ENCODE data around the gene BCDIN3D. TPM values are rescaled to one million over a fixed set of nuclear protein-coding genes. Genes with fewer than 3 reads are reported as not detected.

BCDIN3D gene
- total RNA-seq, 1 experiment from 2014 or later, result 5.8 TPM

DNA sequence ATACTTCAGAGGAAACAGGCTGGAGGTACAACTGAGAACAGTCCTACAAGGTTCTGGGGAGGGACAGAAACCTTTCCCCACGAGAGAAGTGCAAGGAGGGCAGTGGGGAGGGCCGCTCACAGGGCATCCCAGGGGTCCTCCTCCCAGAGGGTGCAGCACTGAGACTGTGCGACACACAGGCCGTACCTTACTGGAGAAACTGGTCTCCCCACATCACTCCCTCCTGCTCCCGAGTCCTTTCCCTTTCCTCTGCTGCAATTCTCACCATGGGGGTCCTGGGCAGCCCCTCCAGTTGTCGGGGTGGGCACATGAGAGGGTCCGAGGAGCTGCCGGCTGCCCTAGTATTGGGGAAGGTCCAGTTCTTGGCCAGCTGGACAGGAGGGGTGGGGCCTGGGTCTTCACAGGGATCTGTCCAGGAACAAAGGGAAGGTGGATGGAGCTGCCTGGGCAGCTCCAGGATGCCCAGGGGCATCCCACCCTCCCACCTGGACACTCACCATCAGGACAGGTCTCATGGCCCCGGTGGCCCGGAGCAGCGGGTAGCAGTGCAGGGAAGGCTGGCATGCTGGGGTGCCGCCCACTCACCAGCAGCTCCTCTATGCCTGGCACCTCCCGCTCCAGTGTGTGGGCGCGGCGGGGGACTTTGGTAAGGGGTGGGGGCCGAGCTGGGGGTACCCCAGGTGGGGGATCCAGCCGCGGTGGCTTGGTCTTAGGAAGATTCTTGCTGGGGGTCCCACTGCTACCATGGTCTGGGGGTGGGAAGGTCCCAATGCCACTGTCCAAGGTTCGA is 50.5 kb downstream of the BCDIN3D start:
- no peak overlapping the region for H3K9ac ChIP-seq (ENCODE audit: low read length)
- no peak for DNase-seq

DNA sequence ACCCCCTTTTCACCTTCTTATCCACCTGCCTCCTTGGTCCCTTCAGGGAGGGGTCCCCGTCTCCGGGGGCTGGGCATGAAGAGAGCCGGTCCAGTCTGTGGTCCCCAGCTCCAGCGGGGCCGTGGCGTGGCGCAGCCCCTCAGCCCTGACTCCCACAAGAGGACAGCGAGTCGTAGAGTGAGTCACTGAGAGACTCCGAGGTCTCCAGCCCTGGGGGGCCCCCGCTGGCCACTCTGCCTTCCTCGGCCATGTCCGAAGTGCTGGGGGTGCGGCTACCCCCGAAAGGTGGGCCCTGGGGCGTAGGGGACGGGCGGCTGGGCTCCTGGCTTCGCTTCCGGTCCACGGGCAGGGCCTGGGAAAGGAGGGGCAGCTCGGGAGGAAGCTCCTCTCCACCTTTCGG is 51.2 kb downstream of the BCDIN3D start:
- no peak overlapping the region for H3K4me2 ChIP-seq (ENCODE audit: low read depth, low read length, poor library complexity, severe bottlenecking)
- no peak overlapping the region for H2AFZ ChIP-seq (ENCODE audit: low read length)
- no peak overlapping the region for H3K9ac ChIP-seq (ENCODE audit: low read length)
- H3K27ac ChIP-seq (ENCODE audit: low read length), result no peak overlapping the region
- no peaks in the 10 kb centered on the region for H3K27me3 ChIP-seq (ENCODE audit: low read length)
- DNase-seq, result no peak
- H3K9me3 ChIP-seq (ENCODE audit: low read length), result peaks cover 4% of the 10 kb centered on the region
- H3K79me2 ChIP-seq (ENCODE audit: low read length), result no peaks in the 10 kb centered on the region
- H4K20me1 ChIP-seq (ENCODE audit: insufficient read depth, low read depth, low read length), result no peaks in the 10 kb centered on the region
- H3K4me1 ChIP-seq (ENCODE audit: low read length), result no peaks in the 10 kb centered on the region
- no peaks in the 10 kb centered on the region; the same call in 1 of the 2 replicates for H3K36me3 ChIP-seq (ENCODE audit: insufficient read depth, low read length)
- H3K4me3 ChIP-seq (ENCODE audit: low read length), result no peak overlapping the region
- no peaks in the 10 kb centered on the region for H3K9me2 ChIP-seq (replicated peaks; ENCODE audit: insufficient read depth, low read length)

More for the DNA sequence above, 50.5 kb downstream of the BCDIN3D start:
- Histone ChIP-seq H3K27ac (ENCODE audit: low read length) (no peak overlapping the region), H3K36me3 (ENCODE audit: insufficient read depth, low read length) (no peaks in the 10 kb centered on the region; the same call in 1 of the 2 replicates), H3K79me2 (ENCODE audit: low read length) (no peaks in the 10 kb centered on the region), H3K4me3 (ENCODE audit: low read length) (no peak overlapping the region), H3K4me1 (ENCODE audit: low read length) (no peaks in the 10 kb centered on the region), H2AFZ (ENCODE audit: low read length) (no peak overlapping the region), H3K9me2 (replicated peaks; ENCODE audit: insufficient read depth, low read length) (no peaks in the 10 kb centered on the region), H3K9me3 (ENCODE audit: low read length) (peaks cover 4% of the 10 kb centered on the region), H4K20me1 (ENCODE audit: insufficient read depth, low read depth, low read length) (no peaks in the 10 kb centered on the region), H3K4me2 (ENCODE audit: low read depth, low read length, poor library complexity, severe bottlenecking) (no peak overlapping the region), H3K27me3 (ENCODE audit: low read length) (no peaks in the 10 kb centered on the region)

DNA sequence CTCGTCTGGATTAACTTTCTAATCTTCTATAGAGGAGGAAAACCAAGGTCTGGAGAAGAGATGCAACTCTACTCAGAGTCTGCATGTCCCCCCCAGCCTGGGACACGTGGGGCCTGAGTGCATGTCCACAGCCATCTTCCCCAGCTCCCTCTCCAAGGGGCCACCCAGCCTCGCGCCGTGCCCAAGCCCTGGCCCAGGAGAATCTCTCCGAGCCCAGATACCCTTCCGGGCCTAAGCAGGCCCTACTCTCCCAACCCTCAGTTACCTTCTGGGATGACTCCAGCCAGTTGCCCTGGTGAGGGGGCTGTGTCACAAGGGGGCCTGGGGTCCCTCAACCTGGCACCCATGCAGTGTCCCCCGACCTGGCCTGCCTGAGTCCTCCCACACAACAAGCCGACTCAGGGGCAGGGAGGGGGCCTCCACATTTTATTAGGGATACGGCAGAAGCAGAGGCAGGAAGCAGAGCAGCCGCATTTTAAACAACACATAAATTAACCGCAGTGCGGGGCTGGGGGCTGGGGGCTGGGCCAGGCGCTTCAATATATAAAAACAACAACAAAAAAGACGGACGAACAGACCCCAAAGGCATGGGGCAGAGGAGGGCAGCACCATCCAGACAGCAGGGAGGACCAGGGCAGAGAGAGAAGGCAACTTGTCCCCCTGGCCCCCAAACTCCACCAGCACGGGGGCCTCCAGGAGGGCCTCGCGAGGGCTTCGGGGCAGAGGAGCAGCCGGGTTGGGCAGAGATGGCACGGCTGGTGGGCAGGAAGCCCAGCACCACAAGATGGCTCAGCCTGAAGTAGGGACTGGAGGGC is 52.0 kb downstream of the BCDIN3D start:
- no peak overlapping the region for H2AFZ ChIP-seq (ENCODE audit: low read length)
- H3K9me2 ChIP-seq (replicated peaks; ENCODE audit: insufficient read depth, low read length), result no peaks in the 10 kb centered on the region
- H3K4me2 ChIP-seq (ENCODE audit: low read depth, low read length, poor library complexity, severe bottlenecking), result no peak overlapping the region
- no peaks in the 10 kb centered on the region for H4K20me1 ChIP-seq (ENCODE audit: insufficient read depth, low read depth, low read length)
- H3K27ac ChIP-seq (ENCODE audit: low read length), result no peak overlapping the region
- no peak overlapping the region for H3K4me3 ChIP-seq (ENCODE audit: low read length)
- no peaks in the 10 kb centered on the region for H3K27me3 ChIP-seq (ENCODE audit: low read length)
- H3K79me2 ChIP-seq (ENCODE audit: low read length), result no peaks in the 10 kb centered on the region
- peaks cover 4% of the 10 kb centered on the region for H3K9me3 ChIP-seq (ENCODE audit: low read length)
- DNase-seq, result no peak
- H3K36me3 ChIP-seq (ENCODE audit: insufficient read depth, low read length), result no peaks in the 10 kb centered on the region; the same call in 1 of the 2 replicates
- no peaks in the 10 kb centered on the region for H3K4me1 ChIP-seq (ENCODE audit: low read length)
- no peak overlapping the region for H3K9ac ChIP-seq (ENCODE audit: low read length)

DNA sequence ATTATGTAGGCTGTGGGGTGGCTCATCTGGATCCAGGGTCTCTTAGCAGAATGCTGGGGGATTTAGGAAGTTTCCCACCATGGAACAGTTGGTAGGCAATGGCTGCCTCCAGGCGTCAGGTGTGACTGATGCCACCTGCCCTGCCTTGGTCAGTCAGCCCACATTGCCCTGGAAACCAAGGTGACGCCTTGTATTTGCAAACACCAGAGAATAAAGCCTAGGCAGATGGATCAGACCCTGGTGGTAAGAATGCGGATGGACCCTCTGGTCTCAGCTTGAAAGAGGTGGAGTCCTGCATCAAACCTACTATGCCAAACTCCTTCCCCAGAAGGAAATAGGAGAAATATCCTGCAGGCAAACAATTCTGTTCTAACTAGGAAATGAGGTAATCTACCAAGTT is 52.9 kb downstream of the BCDIN3D start:
- H3K27ac ChIP-seq (ENCODE audit: low read length), result no peak overlapping the region
- no peaks in the 10 kb centered on the region for H3K4me1 ChIP-seq (ENCODE audit: low read length)
- H3K9me3 ChIP-seq (ENCODE audit: low read length), result peaks cover 4% of the 10 kb centered on the region
- H3K4me3 ChIP-seq (ENCODE audit: low read length), result no peak overlapping the region
- H3K9me2 ChIP-seq (replicated peaks; ENCODE audit: insufficient read depth, low read length), result no peaks in the 10 kb centered on the region
- H3K36me3 ChIP-seq (ENCODE audit: insufficient read depth, low read length), result no peaks in the 10 kb centered on the region; the same call in 1 of the 2 replicates
- H3K4me2 ChIP-seq (ENCODE audit: low read depth, low read length, poor library complexity, severe bottlenecking), result no peak overlapping the region
- no peak for DNase-seq
- H3K9ac ChIP-seq (ENCODE audit: low read length), result no peak overlapping the region
- H4K20me1 ChIP-seq (ENCODE audit: insufficient read depth, low read depth, low read length), result no peaks in the 10 kb centered on the region
- no peak overlapping the region for H2AFZ ChIP-seq (ENCODE audit: low read length)
- no peaks in the 10 kb centered on the region for H3K79me2 ChIP-seq (ENCODE audit: low read length)
- H3K27me3 ChIP-seq (ENCODE audit: low read length), result no peaks in the 10 kb centered on the region

DNA sequence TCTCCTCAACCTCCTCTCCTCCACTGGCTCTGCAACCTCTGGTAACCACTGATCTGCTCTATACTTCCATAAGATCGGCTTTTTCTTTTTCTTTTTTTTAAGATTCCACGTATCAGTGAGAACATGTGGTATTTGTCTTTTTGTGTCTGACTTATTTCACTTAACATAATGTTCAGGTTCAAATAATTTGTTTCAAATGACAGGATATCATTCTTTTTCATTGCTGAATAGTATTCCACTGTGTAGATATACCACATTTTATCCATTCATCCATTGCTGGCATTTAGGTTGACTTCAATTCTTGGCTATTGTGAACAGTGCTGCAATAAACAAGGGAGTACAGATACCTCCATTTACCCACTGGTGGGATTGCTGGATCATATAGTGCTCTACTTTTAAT is 55.2 kb downstream of the BCDIN3D start:
- Histone ChIP-seq H3K4me2 (ENCODE audit: low read depth, low read length, poor library complexity, severe bottlenecking) (no peak overlapping the region), H3K36me3 (ENCODE audit: insufficient read depth, low read length) (no peaks in the 10 kb centered on the region; the same call in 1 of the 2 replicates), H4K20me1 (ENCODE audit: insufficient read depth, low read depth, low read length) (no peaks in the 10 kb centered on the region), H3K27ac (ENCODE audit: low read length) (no peak overlapping the region), H3K9ac (ENCODE audit: low read length) (no peak overlapping the region), H3K27me3 (ENCODE audit: low read length) (no peaks in the 10 kb centered on the region), H2AFZ (ENCODE audit: low read length) (no peak overlapping the region), H3K4me3 (ENCODE audit: low read length) (no peak overlapping the region), H3K9me3 (ENCODE audit: low read length) (peaks cover 4% of the 10 kb centered on the region), H3K9me2 (replicated peaks; ENCODE audit: insufficient read depth, low read length) (no peaks in the 10 kb centered on the region), H3K4me1 (ENCODE audit: low read length) (no peaks in the 10 kb centered on the region), H3K79me2 (ENCODE audit: low read length) (no peaks in the 10 kb centered on the region)
- DNase-seq, result no peak

Other genes with a start within 250 kb of the BCDIN3D start
- 1.1 TPM in 1 of 2 replicates, not detected in the other for gene FAM186B, start 237.5 kb downstream of the BCDIN3D start, total RNA-seq (2014; rRNA removed; shearing (Covaris generic); ENCODE audit: low replicate concordance)
- gene PRPF40B, start 219.5 kb downstream of the BCDIN3D start, total RNA-seq (2014; rRNA removed; shearing (Covaris generic); ENCODE audit: low replicate concordance), result 5.0 and 14.1 TPM in 2 replicates
- gene FMNL3, start 135.7 kb downstream of the BCDIN3D start, total RNA-seq (2014; rRNA removed; shearing (Covaris generic); ENCODE audit: low replicate concordance), result 6.7 and 11.4 TPM in 2 replicates
- 180 and 386 TPM in 2 replicates for gene TMBIM6, start 101.5 kb downstream of the BCDIN3D start, total RNA-seq (2014; rRNA removed; shearing (Covaris generic); ENCODE audit: low replicate concordance)
- 17.3 and 25.2 TPM in 2 replicates for gene NCKAP5L, start 14.7 kb downstream of the BCDIN3D start, total RNA-seq (2014; rRNA removed; shearing (Covaris generic); ENCODE audit: low replicate concordance)
- gene FAIM2, start 60.8 kb upstream of the BCDIN3D start, total RNA-seq (2014; rRNA removed; shearing (Covaris generic); ENCODE audit: low replicate concordance), result 27.4 and 49.8 TPM in 2 replicates
- 0.07 and 0.63 TPM in 2 replicates for gene AQP2, start 107.6 kb upstream of the BCDIN3D start, total RNA-seq (2014; rRNA removed; shearing (Covaris generic); ENCODE audit: low replicate concordance)
- gene AQP5, start 118.8 kb upstream of the BCDIN3D start, total RNA-seq (2014; rRNA removed; shearing (Covaris generic); ENCODE audit: low replicate concordance), result 0.97 and 4.5 TPM in 2 replicates
- gene AQP6, start 129.8 kb upstream of the BCDIN3D start, total RNA-seq (2014; rRNA removed; shearing (Covaris generic); ENCODE audit: low replicate concordance), result 0.04 and 0.79 TPM in 2 replicates
- 44.0 and 78.6 TPM in 2 replicates for gene RACGAP1, start 182.4 kb upstream of the BCDIN3D start, total RNA-seq (2014; rRNA removed; shearing (Covaris generic); ENCODE audit: low replicate concordance)
- 17.9 and 26.7 TPM in 2 replicates for gene ASIC1, start 214.5 kb upstream of the BCDIN3D start, total RNA-seq (2014; rRNA removed; shearing (Covaris generic); ENCODE audit: low replicate concordance)
- gene SMARCD1, start 242.2 kb upstream of the BCDIN3D start, total RNA-seq (2014; rRNA removed; shearing (Covaris generic); ENCODE audit: low replicate concordance), result 124 and 168 TPM in 2 replicates